Amniotic stem cell (primary cell): ENCODE measurements around the gene FUT9.

Experiments
- DNase-seq: peaks from one replicate; lab custom pipeline; 2025; lab: John Stamatoyannopoulos, UW

FUT9 gene

GRCh38 chr6:96015518-96016333 is at the start of gene FUT9:
TSS of gene FUT9 (plus strand) at chr6:96015974. CDS start at chr6:96203156, 187,182 bp downstream.
- DNase-seq = no peak

GRCh38 chr6:95967594-95967993 is 48.2 kb upstream of the FUT9 start:
- DNase-seq = no peak

- no peak for DNase-seq
These were observed 41.8 kb upstream of the FUT9 start for GRCh38 chr6:95973976-95974375.

- no peak for DNase-seq
These were observed 37.5 kb upstream of the FUT9 start for GRCh38 chr6:95978230-95978629.

- DNase-seq = no peak
These were observed 23.9 kb upstream of the FUT9 start for GRCh38 chr6:95991906-95992305.

GRCh38 chr6:95994151-95994550 is 21.6 kb upstream of the FUT9 start:
- DNase-seq = no peak

- DNase-seq = no peak
These were observed 17.6 kb upstream of the FUT9 start for GRCh38 chr6:95998133-95998532.

- DNase-seq = no peak
These were observed 13.7 kb upstream of the FUT9 start for GRCh38 chr6:96001891-96002575.

- DNase-seq = no peak
These were observed 13.2 kb upstream of the FUT9 start for GRCh38 chr6:96002576-96002910.

GRCh38 chr6:96002912-96003311 is 12.9 kb upstream of the FUT9 start:
- no peak for DNase-seq

- DNase-seq = no peak
These were observed 8.1 kb upstream of the FUT9 start for GRCh38 chr6:96007663-96008062.

GRCh38 chr6:96013531-96013930 is 2.2 kb upstream of the FUT9 start:
- DNase-seq = no peak

- DNase-seq = no peak
These were observed 792 bp upstream of the FUT9 start for GRCh38 chr6:96014846-96015517.

- no peak for DNase-seq
These were observed 728 bp downstream of the FUT9 start for GRCh38 chr6:96016334-96017069.

GRCh38 chr6:96017070-96017359 is 1.2 kb downstream of the FUT9 start:
- DNase-seq = no peak

GRCh38 chr6:96022225-96022624 is 6.5 kb downstream of the FUT9 start:
- no peak for DNase-seq

GRCh38 chr6:96032661-96033060 is 16.9 kb downstream of the FUT9 start:
- no peak for DNase-seq

GRCh38 chr6:96051555-96051954 is 35.8 kb downstream of the FUT9 start:
- no peak for DNase-seq

- DNase-seq = no peak
These were observed 42.3 kb downstream of the FUT9 start for GRCh38 chr6:96058082-96058481.

GRCh38 chr6:96059586-96059985 is 43.8 kb downstream of the FUT9 start:
- DNase-seq = no peak

GRCh38 chr6:96060249-96060648 is 44.5 kb downstream of the FUT9 start:
- no peak for DNase-seq

- no peak for DNase-seq
These were observed 49.4 kb downstream of the FUT9 start for GRCh38 chr6:96065213-96065612.

- DNase-seq = no peak
These were observed 50.6 kb downstream of the FUT9 start for GRCh38 chr6:96066376-96066775.
